Esophagus squamous epithelium (tissue), 4 donors: ENCODE data around the gene B3GAT1.

Source experiments
- POLR2A ChIP-seq, 4 donors: fragments of 450-650 bp; IDR thresholded peaks; one replicate each; pipeline ENCODE4 v1.6.1; 2017; ENCODE audit warnings: antibody characterized with exemption in 4 of 4, mild to moderate bottlenecking in 4 of 4, moderate library complexity in 3 of 4
- TF ChIP-seq, protein P1 (sequence below), 6 experiments: fragments of 450-650 bp in 4 of 6; fragments of 200-600 bp in 2 of 6; sonication (generic) in 2 of 6; IDR thresholded peaks; one replicate each; pipeline ENCODE4 v1.5.1; 2016 to 2019; ENCODE audit warnings: antibody characterized with exemption in 6 of 6, mild to moderate bottlenecking in 4 of 6, moderate library complexity in 4 of 6

DNA sequence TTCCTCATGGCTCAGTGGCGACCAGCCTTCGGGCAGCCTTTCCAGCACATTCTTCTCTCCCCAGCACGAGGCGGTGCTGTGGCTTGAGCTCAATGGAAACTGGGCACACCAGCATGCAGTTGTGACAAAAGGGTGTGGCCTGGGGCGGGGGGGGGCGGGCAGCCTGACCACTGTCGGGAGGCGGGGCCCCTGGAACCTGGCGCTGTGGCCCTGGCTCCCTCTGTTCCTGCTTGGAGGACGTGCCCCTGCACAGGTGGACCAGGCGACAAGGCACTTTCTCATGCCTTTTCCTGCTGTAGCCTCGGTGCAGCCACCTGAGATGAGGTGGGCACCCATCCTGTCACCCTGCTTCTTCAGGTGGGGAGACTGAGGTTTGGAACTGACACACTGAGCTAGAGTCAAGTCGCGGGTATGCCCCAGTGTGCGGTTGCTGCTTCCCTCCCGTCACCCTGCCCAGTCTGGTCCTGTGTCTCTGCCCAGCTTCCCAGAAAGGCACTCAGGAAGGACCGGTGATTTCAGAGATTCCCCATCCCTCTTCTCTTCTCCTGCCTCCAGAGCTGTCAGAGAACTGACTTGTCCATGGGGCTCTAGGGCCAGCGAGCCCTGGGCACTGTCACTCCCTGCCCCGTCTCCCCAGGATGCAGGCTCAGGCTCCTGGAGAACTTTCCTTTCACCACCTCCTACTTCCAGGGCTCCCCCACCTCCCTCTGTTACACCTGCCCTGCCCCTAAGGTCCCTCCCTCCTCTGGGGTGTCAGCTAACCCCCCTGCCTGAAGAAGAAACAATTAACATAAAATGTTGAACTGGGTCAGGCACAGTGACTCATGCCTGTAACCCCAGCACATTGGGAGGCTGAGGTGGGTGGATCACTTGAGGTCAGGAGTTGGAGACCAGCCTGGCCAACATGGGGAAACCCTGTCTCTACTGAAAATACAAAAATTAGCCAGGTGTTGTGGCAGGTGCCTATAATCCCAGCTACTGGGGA lies 9.9 kb downstream of the B3GAT1 start:
- TF ChIP-seq, protein P1, sequence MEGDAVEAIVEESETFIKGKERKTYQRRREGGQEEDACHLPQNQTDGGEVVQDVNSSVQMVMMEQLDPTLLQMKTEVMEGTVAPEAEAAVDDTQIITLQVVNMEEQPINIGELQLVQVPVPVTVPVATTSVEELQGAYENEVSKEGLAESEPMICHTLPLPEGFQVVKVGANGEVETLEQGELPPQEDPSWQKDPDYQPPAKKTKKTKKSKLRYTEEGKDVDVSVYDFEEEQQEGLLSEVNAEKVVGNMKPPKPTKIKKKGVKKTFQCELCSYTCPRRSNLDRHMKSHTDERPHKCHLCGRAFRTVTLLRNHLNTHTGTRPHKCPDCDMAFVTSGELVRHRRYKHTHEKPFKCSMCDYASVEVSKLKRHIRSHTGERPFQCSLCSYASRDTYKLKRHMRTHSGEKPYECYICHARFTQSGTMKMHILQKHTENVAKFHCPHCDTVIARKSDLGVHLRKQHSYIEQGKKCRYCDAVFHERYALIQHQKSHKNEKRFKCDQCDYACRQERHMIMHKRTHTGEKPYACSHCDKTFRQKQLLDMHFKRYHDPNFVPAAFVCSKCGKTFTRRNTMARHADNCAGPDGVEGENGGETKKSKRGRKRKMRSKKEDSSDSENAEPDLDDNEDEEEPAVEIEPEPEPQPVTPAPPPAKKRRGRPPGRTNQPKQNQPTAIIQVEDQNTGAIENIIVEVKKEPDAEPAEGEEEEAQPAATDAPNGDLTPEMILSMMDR (IDR thresholded peaks at IDR 0.05), result no peak
- no peak for TF ChIP-seq POLR2A (IDR thresholded peaks at IDR 0.05)
